Stimulated activated naive CD8-positive, alpha-beta T cell treated with anti-CD3 and anti-CD28 coated beads, Interleukin-15, amount 100 ng/mL, for 72 hours (primary cell): ENCODE data around the gene TBC1D12.
A peak's percentile ranks its signal among the peaks of the same experiment; 100 is the strongest.

Source experiments
- ATAC-seq: fragments of 150-1000 bp; cut with Tn5 transposase; 2 replicates; pipeline ENCODE4 v1.10.0; 2021; ENCODE audit warnings: mild to moderate bottlenecking, moderate library complexity
- DNase-seq, 2 donors: peaks; one replicate each; pipeline ENCODE4 v3.0.0; 2021 to 2022
- H3K27ac Mint-ChIP-seq, 2 donors: one replicate each; pipeline ENCODE4 v1.8.0; 2022; ENCODE audit warnings: mild to moderate bottlenecking in 2 of 2, mixed read lengths in 2 of 2, moderate library complexity in 2 of 2
- H3K27me3 Mint-ChIP-seq: one replicate; pipeline ENCODE4 v1.8.0; 2022; ENCODE audit warnings: mixed read lengths
- H3K4me1 Mint-ChIP-seq: one replicate; pipeline ENCODE4 v1.8.0; 2022; ENCODE audit warnings: mild to moderate bottlenecking, mixed read lengths
- H3K4me3 Mint-ChIP-seq, 2 donors: one replicate each; pipeline ENCODE4 v1.8.0; 2022; ENCODE audit warnings: mild to moderate bottlenecking in 2 of 2, mixed read lengths in 2 of 2, moderate library complexity in 1 of 2
- H3K9me3 Mint-ChIP-seq, 2 donors: one replicate each; pipeline ENCODE4 v1.8.0; 2022; ENCODE audit warnings: mixed read lengths in 2 of 2

Gene TBC1D12

DNA sequence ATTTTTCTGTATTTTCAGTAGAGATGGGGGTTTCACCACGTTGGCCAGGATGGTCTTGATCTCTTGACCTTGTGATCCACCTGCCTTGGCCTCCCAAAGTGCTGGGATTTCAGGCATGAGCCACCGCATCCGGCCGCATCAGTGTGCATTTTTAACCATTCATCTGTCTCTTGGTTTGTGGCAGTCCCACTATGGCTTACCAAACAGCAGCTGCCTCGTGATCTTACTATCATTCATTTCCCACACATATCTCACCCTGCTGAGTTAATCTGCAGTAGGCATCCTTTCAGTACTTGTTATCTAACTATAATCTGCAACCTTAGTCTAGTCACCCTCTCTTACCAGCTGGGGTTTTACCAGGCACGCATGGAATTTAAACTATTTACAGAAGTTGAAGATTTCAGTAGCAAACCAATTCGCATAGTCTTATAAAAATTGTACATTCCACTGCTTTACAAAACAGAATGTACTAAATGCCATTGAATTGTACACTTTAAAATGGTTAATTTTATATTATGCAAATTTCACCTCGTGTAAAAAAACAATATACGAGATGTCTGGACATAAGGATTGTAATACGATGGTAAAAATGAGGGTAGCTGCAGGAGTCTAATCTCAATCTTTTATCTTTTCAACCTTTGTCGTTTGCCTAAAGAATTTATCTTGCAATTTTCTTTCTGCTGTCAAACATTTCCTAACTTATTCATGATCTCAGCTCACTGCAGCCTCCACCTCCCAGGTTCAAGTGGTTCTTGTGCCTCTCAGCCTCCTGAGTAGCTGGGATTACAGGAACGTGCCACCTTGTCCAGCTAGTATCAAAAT, 4.6 kb upstream of the TBC1D12 start:
- no peak for ATAC-seq
- H3K27me3 Mint-ChIP-seq = peaks cover 43% of the 10 kb centered on the region
- H3K4me1 Mint-ChIP-seq = no peaks in the 10 kb centered on the region
- no peak for DNase-seq
- no peak overlapping the region for H3K4me3 Mint-ChIP-seq
- H3K9me3 Mint-ChIP-seq = no peaks in the 10 kb centered on the region
- no peak overlapping the region for H3K27ac Mint-ChIP-seq

DNA sequence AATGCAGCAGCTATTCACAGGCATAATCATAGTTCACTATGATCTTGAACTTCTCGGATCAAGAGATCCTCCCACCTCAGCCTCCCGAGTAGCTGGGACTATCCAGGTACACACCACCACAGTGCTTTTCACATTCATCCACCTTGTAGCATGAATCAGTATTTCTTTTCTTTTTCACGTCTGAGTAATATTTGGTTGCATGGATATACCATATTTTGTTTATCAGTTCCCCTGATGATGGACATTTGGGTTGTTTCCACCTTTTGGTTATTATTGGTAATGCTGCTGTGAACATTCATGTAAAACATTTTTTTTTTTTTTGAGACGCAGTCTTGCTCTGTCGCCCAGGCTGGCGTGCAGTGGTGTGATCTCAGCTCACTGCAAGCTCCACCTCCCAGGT, 3.6 kb upstream of the TBC1D12 start:
- Mint-ChIP-seq H3K4me1 (no peaks in the 10 kb centered on the region), H3K27ac (no peak overlapping the region), H3K27me3 (peaks cover 48% of the 10 kb centered on the region), H3K4me3 (no peak overlapping the region), H3K9me3 (no peaks in the 10 kb centered on the region)
- ATAC-seq (no peak), DNase-seq (no peak)

DNA sequence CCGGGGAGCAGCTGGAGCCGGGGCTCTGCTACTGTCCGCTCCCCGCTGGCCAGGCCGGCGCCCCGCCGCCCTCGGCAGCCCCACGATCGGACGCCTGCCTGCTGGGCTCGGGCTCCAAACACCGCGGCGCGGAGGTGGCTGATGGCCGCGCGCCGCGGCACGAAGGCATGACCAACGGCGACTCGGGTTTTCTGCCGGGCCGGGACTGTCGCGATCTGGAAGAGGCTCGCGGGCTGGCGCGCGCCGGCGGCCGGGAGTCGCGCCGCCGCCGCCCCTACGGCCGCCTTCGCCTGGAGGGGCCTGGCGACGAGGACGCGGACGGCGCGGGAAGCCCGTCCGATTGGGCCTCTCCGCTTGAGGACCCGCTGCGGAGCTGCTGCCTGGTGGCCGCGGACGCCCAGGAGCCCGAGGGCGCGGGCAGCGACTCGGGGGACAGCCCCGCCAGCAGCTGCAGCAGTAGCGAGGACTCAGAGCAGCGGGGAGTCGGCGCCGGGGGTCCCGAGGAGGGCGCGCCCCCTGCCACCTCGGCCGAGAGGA, 570 bp downstream of the TBC1D12 start:
- no peaks in the 10 kb centered on the region for H3K4me1 Mint-ChIP-seq

DNA sequence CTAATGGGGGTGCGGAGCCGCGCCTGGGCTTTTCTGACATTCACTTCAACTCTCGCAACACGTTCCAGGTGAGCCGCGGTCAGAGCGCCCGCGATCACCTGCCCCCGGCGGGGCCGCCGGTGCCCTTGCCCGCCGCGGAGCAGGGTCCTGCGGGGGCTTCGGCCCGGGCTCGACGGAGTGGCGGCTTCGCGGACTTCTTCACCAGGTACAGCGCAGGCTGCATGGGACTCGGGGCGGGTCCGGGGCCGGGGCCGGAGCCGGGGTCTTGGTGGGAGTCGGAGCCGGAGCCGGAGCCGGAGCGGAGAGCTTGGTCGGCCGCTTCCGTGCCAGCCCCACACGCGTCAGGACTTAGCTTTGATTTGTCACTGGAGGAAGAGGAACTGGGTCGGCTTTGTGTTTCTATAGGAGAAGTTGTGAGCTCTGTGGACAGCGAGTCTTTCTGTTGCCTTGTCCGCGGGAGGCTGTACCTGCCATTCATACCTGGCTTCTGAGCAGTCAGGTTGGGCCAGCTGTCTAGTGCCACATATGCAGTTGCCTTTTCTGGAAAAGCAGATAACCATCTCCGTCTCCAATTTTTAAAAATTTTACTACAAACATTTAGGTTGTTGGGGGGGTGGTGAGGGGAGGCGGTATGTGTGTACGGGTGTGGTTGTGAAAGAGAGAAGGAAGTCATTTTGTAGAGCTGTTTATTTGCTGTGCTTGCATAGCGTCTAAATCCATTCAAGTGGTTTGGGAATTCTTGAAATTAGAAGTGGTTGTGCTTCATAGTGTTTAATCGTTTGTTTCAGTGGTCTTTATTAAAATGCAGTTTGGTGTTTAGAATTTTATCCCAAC, 1.3 kb downstream of the TBC1D12 start:
- no peaks in the 10 kb centered on the region for H3K9me3 Mint-ChIP-seq
- H3K27ac Mint-ChIP-seq = no peak overlapping the region
- peaks cover 58% of the 10 kb centered on the region for H3K27me3 Mint-ChIP-seq
- ATAC-seq (peak; percentile 53), DNase-seq (peak in 1 of 2 donors; percentile 16)
- H3K4me1 Mint-ChIP-seq = no peaks in the 10 kb centered on the region
- H3K4me3 Mint-ChIP-seq = peak overlapping the region; percentile 68 to 82

More for the DNA sequence above, 570 bp downstream of the TBC1D12 start:
- DNase-seq (peak in 1 of 2 donors; percentile 32), ATAC-seq (peak; percentile 47)
- Mint-ChIP-seq H3K9me3 (no peaks in the 10 kb centered on the region), H3K4me3 (peak overlapping the region; percentile 71 to 82), H3K27ac (no peak overlapping the region), H3K27me3 (peaks cover 62% of the 10 kb centered on the region)

DNA sequence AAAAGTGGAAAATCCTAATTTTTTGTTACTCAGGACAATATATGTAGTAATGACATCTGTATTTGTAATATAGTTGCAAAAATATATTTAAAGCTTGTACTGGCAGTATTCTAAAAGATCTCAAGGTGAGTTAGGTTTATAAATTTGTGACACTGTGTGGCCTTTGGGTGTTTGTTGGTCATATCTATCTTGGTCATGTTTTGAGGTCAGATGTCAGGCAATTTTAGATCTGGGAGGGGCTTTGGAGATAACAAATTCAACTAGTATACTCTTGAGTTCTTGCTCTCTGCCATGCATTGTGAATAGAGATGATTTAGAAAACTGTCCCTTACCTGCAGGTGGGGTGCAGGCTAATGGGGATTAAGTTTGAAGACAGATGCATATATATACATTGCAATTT, 3.1 kb downstream of the TBC1D12 start:
- no peaks in the 10 kb centered on the region for H3K9me3 Mint-ChIP-seq
- H3K27ac Mint-ChIP-seq = no peak overlapping the region

DNA sequence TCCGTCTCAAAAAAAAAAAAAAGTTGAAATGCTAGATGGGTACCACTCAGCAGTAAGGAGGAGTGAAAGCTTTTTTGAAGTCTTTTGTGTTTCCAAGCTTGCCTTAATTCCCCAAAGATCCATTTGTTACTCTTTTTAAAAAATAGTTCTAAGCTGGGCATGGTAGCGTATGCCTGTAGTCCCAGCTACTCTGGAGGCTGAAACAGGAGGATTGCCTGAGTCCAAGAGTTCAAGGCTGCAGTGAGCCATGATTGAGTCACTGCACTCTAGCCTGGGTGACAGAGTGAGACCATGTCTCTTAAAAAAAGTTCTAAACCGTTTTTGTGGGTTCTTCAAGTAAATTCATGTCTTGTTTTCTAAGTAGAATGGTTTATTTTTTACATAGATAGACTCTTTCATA, 5.3 kb downstream of the TBC1D12 start:
- H3K27me3 Mint-ChIP-seq = peaks cover 57% of the 10 kb centered on the region
- no peak overlapping the region for H3K4me3 Mint-ChIP-seq
- H3K9me3 Mint-ChIP-seq = no peaks in the 10 kb centered on the region
- DNase-seq (no peak), ATAC-seq (no peak)
- no peaks in the 10 kb centered on the region for H3K4me1 Mint-ChIP-seq
- H3K27ac Mint-ChIP-seq = no peak overlapping the region

More for the DNA sequence above, 3.1 kb downstream of the TBC1D12 start:
- no peak for ATAC-seq
- Mint-ChIP-seq H3K4me3 (no peak overlapping the region), H3K27me3 (peaks cover 56% of the 10 kb centered on the region), H3K4me1 (no peaks in the 10 kb centered on the region)
- no peak for DNase-seq

DNA sequence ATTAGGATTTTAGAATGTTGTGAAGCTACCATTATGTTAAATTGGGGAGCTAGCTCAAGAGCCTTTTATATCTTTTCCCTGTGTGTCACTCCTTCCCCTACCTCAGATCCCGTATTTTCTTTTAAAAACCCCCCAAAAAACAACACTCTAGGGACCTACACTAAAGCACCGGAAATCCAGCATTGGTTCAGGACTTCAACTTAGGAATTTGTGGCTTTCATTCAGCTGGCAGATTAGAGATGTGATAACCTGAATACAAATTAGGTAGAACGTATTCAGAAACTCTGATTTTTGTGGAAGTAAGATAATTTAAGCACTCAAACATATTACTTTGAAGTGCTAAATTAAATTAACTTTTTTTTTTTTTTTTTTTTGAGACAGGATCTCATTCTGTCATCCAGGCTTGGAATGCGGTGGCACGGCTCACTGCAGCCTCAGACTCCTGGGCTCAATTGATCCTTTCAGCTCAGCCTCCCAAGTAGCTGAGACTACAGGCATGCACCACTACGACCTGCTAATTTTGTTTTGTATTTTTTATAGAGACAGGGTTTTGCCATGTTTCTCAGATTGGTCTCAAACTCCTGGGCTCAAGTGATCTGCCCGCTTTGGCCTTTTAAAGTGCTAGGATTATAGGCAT, 6.8 kb downstream of the TBC1D12 start:
- DNase-seq (no peak), ATAC-seq (no peak)
- Mint-ChIP-seq H3K4me3 (no peak overlapping the region), H3K27me3 (peaks cover 48% of the 10 kb centered on the region), H3K9me3 (no peaks in the 10 kb centered on the region), H3K27ac (no peak overlapping the region), H3K4me1 (no peaks in the 10 kb centered on the region)

DNA sequence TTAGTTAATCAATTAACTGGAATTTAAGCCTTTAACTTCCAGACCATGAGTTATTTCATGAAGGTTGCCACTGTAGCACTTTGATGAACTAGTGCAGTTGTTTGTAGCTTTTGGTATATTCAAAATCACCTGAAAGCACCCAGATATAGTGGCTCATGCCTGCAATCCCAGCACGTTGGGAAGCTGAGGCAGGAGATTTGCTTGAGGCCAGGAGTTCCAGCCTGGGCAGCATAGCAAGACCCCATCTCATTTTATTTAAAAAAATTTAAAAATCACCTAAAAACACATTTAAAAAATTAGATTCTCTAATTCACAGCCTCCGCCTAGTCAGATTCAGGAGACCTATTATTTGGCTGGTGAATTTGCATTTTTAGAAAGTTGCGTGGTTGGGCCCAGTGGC, 9.0 kb downstream of the TBC1D12 start:
- no peaks in the 10 kb centered on the region for H3K4me1 Mint-ChIP-seq
- peaks cover 30% of the 10 kb centered on the region for H3K27me3 Mint-ChIP-seq
- ATAC-seq = no peak
- no peak for DNase-seq
- H3K4me3 Mint-ChIP-seq = no peak overlapping the region
- H3K9me3 Mint-ChIP-seq = no peaks in the 10 kb centered on the region
- no peak overlapping the region for H3K27ac Mint-ChIP-seq

DNA sequence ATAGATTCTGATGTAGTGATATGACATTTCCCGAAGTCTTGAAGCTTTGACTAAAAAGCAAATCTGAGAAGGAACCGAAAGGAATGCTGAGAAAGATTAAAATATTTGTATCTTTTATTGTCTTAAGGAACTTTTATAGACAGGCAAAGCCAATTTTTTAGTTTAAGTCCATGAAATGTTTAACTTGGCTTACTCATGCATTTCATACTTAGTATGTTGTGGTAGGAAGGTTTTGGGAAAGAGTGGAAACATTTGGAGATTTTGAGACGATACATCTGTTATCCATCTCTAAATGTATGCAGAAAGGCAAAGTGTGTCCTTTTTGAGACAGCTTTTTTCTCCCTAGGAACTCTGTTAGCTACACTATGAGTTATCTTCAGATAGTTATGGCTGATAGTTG, 10.1 kb downstream of the TBC1D12 start:
- no peaks in the 10 kb centered on the region for H3K9me3 Mint-ChIP-seq
- peaks cover 37% of the 10 kb centered on the region for H3K27me3 Mint-ChIP-seq
- no peak overlapping the region for H3K4me3 Mint-ChIP-seq
- DNase-seq = no peak
- H3K27ac Mint-ChIP-seq = no peak overlapping the region
- no peak for ATAC-seq
- no peaks in the 10 kb centered on the region for H3K4me1 Mint-ChIP-seq

DNA sequence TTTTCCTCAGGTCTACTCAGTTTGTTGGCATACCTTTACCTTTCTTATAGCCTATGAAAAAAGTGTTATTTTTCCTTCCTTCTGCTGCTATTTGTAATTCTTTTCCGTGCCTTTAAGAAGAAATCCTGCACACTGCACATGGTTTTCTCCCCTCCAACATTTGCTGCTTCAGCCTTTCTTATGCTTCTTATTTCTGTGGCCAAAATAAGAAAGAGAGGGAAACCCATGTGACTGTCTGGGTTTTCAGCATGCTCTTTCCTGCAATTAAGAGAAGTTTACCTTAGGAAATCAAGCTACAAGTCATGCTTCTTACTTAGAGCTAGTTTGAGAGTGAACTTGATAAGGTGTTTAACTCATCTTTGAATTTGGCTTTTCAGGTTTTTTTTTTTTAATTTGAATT, 11.0 kb downstream of the TBC1D12 start:
- H3K27ac Mint-ChIP-seq = no peak overlapping the region
- H3K4me3 Mint-ChIP-seq = no peak overlapping the region
- H3K9me3 Mint-ChIP-seq = no peaks in the 10 kb centered on the region
- H3K27me3 Mint-ChIP-seq = peaks cover 44% of the 10 kb centered on the region
- no peak for ATAC-seq
- DNase-seq = no peak
- H3K4me1 Mint-ChIP-seq = no peaks in the 10 kb centered on the region

DNA sequence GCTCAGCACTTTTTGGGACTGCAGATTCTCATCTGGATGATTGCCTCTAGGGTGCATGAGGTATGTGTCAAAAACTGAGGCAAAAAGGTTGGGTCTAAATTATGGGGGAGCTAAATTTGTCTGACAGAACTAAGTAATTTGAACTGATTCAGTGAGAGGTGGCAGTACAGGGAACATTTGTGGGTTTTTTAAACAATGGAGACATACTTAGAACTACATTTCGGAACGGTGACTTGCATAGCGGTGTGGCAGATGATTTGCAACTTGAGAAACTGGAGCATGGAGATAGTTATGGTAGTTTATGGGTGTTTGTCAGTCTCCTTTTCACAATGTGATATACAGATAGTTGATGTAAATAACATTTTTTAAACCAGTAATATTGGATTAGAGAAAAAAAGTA, 14.6 kb downstream of the TBC1D12 start:
- H3K4me1 Mint-ChIP-seq = no peaks in the 10 kb centered on the region
- no peak for ATAC-seq
- peaks cover 34% of the 10 kb centered on the region for H3K27me3 Mint-ChIP-seq
- H3K27ac Mint-ChIP-seq = no peak overlapping the region
- no peak for DNase-seq
- H3K9me3 Mint-ChIP-seq = no peaks in the 10 kb centered on the region
- H3K4me3 Mint-ChIP-seq = no peak overlapping the region

DNA sequence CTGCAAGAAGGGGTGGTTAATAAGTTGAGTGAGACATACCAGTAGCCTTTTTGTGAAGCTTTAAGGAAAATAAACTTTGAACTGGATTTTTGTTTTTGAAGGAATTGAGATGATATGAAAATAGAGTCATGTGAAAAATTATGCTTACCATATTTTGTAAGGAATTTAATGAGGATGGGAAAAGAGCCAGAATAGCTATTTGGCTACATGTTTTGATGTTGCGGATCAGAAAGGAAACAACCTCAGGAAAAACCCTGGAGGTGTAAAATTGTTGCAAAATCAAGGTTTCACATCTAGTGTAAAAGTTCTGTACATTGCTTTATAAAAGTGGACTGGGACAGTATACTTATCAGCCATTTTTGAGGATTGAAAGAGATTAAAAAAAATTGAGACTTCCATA, 15.0 kb downstream of the TBC1D12 start:
- no peak for DNase-seq
- Mint-ChIP-seq H3K9me3 (no peaks in the 10 kb centered on the region), H3K27me3 (peaks cover 31% of the 10 kb centered on the region), H3K4me3 (no peak overlapping the region), H3K4me1 (no peaks in the 10 kb centered on the region), H3K27ac (no peak overlapping the region)
- ATAC-seq = no peak

DNA sequence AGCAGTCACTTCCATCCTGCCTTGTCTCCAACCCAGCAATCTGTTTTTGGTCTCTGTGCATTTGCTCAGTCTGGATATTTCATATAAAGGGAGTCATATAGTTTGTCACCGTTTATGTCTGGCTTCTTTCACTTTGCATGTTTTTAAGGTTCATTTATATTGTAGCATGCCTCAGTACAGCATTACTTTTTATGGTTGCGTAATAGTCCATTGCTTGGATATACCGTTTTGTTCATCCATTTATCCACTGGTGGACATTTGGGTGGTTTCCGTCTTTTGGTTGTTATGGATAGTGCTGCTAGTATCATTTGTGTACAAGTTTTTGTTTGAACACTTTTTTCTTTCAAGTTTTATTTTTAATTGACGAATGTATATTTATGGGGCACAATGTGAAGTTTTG, 18.2 kb downstream of the TBC1D12 start:
- Mint-ChIP-seq H3K27me3 (peaks cover 48% of the 10 kb centered on the region), H3K9me3 (no peaks in the 10 kb centered on the region), H3K4me3 (no peak overlapping the region), H3K27ac (no peak overlapping the region), H3K4me1 (no peaks in the 10 kb centered on the region)
- DNase-seq (no peak), ATAC-seq (no peak)

DNA sequence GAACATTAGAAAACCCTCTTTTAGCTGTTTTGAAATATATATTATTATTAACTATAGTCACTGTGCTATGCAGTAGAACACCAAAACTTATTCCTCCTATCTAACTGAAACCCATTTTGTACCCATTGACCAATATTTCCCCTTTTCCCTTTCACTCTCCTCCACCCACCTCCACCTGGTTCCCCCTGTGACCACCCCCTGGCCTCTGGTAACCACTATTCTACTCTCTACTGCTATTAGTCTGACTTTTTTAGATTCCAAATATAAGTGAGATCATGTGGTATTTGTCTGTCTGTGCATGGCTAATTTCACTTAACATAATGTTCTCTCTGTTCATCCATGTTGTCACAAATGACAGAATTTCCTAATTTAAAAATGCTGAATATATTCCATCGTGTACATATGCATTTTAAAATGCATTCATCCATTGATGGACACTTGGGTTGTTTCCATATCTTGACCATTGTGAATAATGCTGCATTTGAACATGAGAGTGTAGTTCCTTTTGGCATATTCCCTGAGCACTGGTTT, 18.7 kb downstream of the TBC1D12 start:
- Mint-ChIP-seq H3K9me3 (no peaks in the 10 kb centered on the region), H3K27me3 (peaks cover 48% of the 10 kb centered on the region)
- ATAC-seq = no peak

DNA sequence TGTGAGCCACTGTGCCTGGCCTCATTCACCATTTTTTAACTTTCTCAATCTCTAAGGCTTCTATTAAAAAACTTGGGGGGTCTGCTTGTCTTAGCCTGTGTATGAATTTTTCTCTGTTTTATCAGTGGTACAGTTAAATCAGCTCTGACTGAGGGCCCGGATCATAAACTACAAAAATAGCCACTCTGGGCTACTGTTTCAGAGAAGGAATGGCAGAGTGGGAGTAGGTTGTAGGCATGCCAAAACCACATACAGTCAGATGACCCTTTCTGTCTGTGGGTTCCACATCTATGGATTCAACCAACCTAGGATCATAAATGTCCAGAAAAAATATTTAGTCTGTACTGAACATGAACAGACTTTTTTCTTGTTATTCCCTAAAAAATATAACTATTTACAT, 21.3 kb downstream of the TBC1D12 start:
- peaks cover 44% of the 10 kb centered on the region for H3K27me3 Mint-ChIP-seq
- no peak for DNase-seq
- H3K4me3 Mint-ChIP-seq = no peak overlapping the region
- no peak for ATAC-seq
- H3K9me3 Mint-ChIP-seq = peaks cover 0 to 4% of the 10 kb centered on the region in 2 donors
- H3K27ac Mint-ChIP-seq = no peak overlapping the region
- no peaks in the 10 kb centered on the region for H3K4me1 Mint-ChIP-seq

More for the DNA sequence above, 18.7 kb downstream of the TBC1D12 start:
- Mint-ChIP-seq H3K27ac (no peak overlapping the region), H3K4me1 (no peaks in the 10 kb centered on the region), H3K4me3 (no peak overlapping the region)
- DNase-seq = no peak
